WTC11 (cell line): ENCODE results near the gene FCGBP. TPM values are rescaled to one million over a fixed set of nuclear protein-coding genes. Genes with fewer than 3 reads are reported as not detected.

ENCODE experiments used
- ATAC-seq: fragments of 200-7000 bp; cut with Tn5 transposase; 2 replicates; pipeline ENCODE4 v1.10.0; 2021; ENCODE audit warnings: mild to moderate bottlenecking, moderate library complexity
- CTCF ChIA-PET: fragments of 300-600 bp; sonication (Branson Sonifier 250); formaldehyde crosslinking; loops from one replicate; lab custom pipeline; 2021; ENCODE audit warnings: antibody characterized with exemption; lab: Charles Lee
- POLR2A ChIA-PET: fragments of 350-600 bp; sonication (Branson Sonifier 250); formaldehyde crosslinking; loops from one replicate; lab custom pipeline; 2021; ENCODE audit warnings: antibody characterized with exemption; lab: Charles Lee
- DNase-seq: peaks from one replicate; pipeline ENCODE4 v3.0.0; 2021; ENCODE audit warnings: low spot score
- H3K27ac Mint-ChIP-seq: 2 replicates; pipeline ENCODE4 v1.8.0; 2021; ENCODE audit warnings: mixed read lengths
- H3K27me3 Mint-ChIP-seq: 2 replicates; pipeline ENCODE4 v1.8.0; 2021; ENCODE audit warnings: low read depth, mild to moderate bottlenecking, moderate library complexity, mixed read lengths
- H3K36me3 Mint-ChIP-seq: 2 replicates; pipeline ENCODE4 v1.8.0; 2021; ENCODE audit warnings: mixed read lengths
- H3K4me1 Mint-ChIP-seq: 2 replicates; pipeline ENCODE4 v1.8.0; 2022; ENCODE audit warnings: mixed read lengths
- H3K4me3 Mint-ChIP-seq: 2 replicates; pipeline ENCODE4 v1.8.0; 2021; ENCODE audit warnings: mild to moderate bottlenecking, moderate library complexity, mixed read lengths
- H3K9me3 Mint-ChIP-seq: 2 replicates; pipeline ENCODE4 v1.8.0; 2021; ENCODE audit warnings: mixed read lengths
- ARID4B ChIP-seq: sonication (generic); formaldehyde crosslinking; IDR thresholded peaks from 2 replicates; pipeline ENCODE4 v1.8.0; 2023; ENCODE audit warnings: missing genetic modification reagents, mild to moderate bottlenecking, borderline replicate concordance
- ATF1 ChIP-seq: sonication (generic); formaldehyde crosslinking; IDR thresholded peaks from 2 replicates; pipeline ENCODE4 v1.8.1; 2023; ENCODE audit warnings: mild to moderate bottlenecking, moderate library complexity, missing genetic modification reagents
- CBFB ChIP-seq: sonication (generic); formaldehyde crosslinking; IDR thresholded peaks from 2 replicates; pipeline ENCODE4 v1.8.1; 2022; ENCODE audit warnings: mild to moderate bottlenecking, low read depth, missing genetic modification reagents
- E2F5 ChIP-seq: sonication (generic); formaldehyde crosslinking; IDR thresholded peaks from 2 replicates; pipeline ENCODE4 v1.8.1; 2022; ENCODE audit warnings: mild to moderate bottlenecking, moderate library complexity, missing genetic modification reagents
- ESRRA ChIP-seq: sonication (generic); formaldehyde crosslinking; IDR thresholded peaks from 2 replicates; pipeline ENCODE4 v1.8.1; 2022; ENCODE audit warnings: mild to moderate bottlenecking, missing genetic modification reagents, borderline replicate concordance
- FOXP1 ChIP-seq: sonication (generic); formaldehyde crosslinking; IDR thresholded peaks from 2 replicates; pipeline ENCODE4 v1.8.0; 2022; ENCODE audit warnings: missing genetic modification reagents, mild to moderate bottlenecking, moderate library complexity, borderline replicate concordance
- MXD4 ChIP-seq: fragments of 250-450 bp; sonication (Bioruptor Pico); IDR thresholded peaks from 2 replicates; pipeline ENCODE4 v1.8.0; 2021; ENCODE audit warnings: mild to moderate bottlenecking, moderate library complexity, borderline replicate concordance
- NFATC4 ChIP-seq: fragments of 250-450 bp; sonication (Bioruptor Pico); IDR thresholded peaks from 2 replicates; pipeline ENCODE4 v1.9.0; 2021; ENCODE audit warnings: mild to moderate bottlenecking
- NR1H2 ChIP-seq: sonication (generic); formaldehyde crosslinking; IDR thresholded peaks from 2 replicates; pipeline ENCODE4 v1.9.0; 2021; ENCODE audit warnings: mild to moderate bottlenecking, moderate library complexity, missing genetic modification reagents
- NR3C1 ChIP-seq: sonication (generic); formaldehyde crosslinking; conservative IDR thresholded peaks from 2 replicates; pipeline ENCODE4 v1.8.1; 2023; ENCODE audit warnings: low read depth, mild to moderate bottlenecking, missing genetic modification reagents
- OVOL2 ChIP-seq: fragments of 250-450 bp; sonication (Bioruptor Pico); IDR thresholded peaks from 2 replicates; pipeline ENCODE4 v1.9.0; 2021; ENCODE audit warnings: mild to moderate bottlenecking, borderline replicate concordance
- RORB ChIP-seq: fragments of 250-450 bp; sonication (Bioruptor Pico); IDR thresholded peaks from 2 replicates; pipeline ENCODE4 v1.9.0; 2021; ENCODE audit warnings: mild to moderate bottlenecking
- SMAD4 ChIP-seq: sonication (generic); formaldehyde crosslinking; IDR thresholded peaks from 2 replicates; pipeline ENCODE4 v1.8.0; 2022; ENCODE audit warnings: mild to moderate bottlenecking, missing genetic modification reagents
- TEAD4 ChIP-seq: sonication (generic); formaldehyde crosslinking; IDR thresholded peaks from 2 replicates; pipeline ENCODE4 v1.8.0; 2022; ENCODE audit warnings: mild to moderate bottlenecking, missing genetic modification reagents
- ZNF121 ChIP-seq: sonication (generic); formaldehyde crosslinking; IDR thresholded peaks from 2 replicates; pipeline ENCODE4 v1.8.0; 2023; ENCODE audit warnings: missing genetic modification reagents
- ZNF396 ChIP-seq: fragments of 250-450 bp; sonication (Bioruptor Pico); IDR thresholded peaks from 2 replicates; pipeline ENCODE4 v1.8.0; 2021; ENCODE audit warnings: mild to moderate bottlenecking, moderate library complexity, borderline replicate concordance
- total RNA-seq: library from RNA; stranded (reverse); gene quantifications from 3 replicates; pipeline ENCODE4 v1.2.3, GENCODE V29; 2021
- TF ChIP-seq, protein P1 (sequence below): sonication (generic); formaldehyde crosslinking; IDR thresholded peaks from 2 replicates; pipeline ENCODE4 v1.8.1; 2023; ENCODE audit warnings: mild to moderate bottlenecking, missing genetic modification reagents
- TF ChIP-seq, protein P2 (sequence below): sonication (generic); formaldehyde crosslinking; IDR thresholded peaks from 2 replicates; pipeline ENCODE4 v1.8.1; 2023; ENCODE audit warnings: mild to moderate bottlenecking, missing genetic modification reagents, moderate library complexity
- TF ChIP-seq, protein P3 (sequence below): sonication (generic); formaldehyde crosslinking; IDR thresholded peaks from 2 replicates; pipeline ENCODE4 v1.8.0; 2022; ENCODE audit warnings: mild to moderate bottlenecking, missing genetic modification reagents
- TF ChIP-seq, protein P4 (sequence below): sonication (generic); formaldehyde crosslinking; IDR thresholded peaks from 2 replicates; pipeline ENCODE4 v1.8.1; 2022; ENCODE audit warnings: low read depth, missing genetic modification reagents, borderline replicate concordance

The FCGBP gene
- total RNA-seq, 1 experiment from 2014 or later, result 2.8 TPM

DNA sequence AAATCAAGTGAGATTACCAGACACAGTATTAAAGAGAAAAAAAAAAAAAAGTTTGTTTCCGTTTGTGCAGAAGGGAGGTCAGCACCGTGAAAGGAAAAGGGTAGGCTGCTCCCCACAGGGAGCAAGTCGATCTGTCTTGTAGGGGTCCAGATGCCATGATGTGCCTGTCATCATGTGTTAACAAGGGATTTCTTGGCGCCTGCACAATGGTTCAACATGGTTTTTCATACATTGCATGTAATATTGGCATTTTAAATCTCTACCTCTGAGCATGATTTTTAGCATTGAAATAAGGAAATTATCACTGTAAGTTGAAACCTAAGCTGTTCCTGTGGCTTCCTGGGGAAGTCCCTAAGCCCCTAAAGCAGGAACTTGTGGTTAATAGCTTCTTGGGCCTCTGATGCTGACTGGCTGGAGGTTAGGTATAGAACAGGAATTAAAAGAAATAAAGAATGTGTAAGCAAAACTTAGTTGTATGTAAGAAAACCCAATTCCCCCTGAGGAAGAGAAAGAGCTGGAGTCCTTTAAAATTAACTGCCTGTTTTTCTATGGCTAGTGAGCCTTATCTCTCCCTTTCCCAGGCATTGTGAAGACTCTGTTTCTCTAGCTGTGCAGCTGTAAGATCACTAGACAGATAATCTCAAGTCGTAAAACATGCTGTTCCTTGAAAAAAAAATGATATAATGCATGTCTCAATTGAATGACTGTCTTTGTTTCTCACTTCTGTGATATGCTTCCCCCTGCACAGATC lies 7.4 kb upstream of the FCGBP start:
- CTCF ChIA-PET, result interaction anchor here (0.8 kb wide), 1 partner anchor 9 kb away, joined by 3 read pairs; no protein-coding TSS in a partner anchor
- no peak for ATAC-seq
- no peaks in the 10 kb centered on the region for H3K27me3 Mint-ChIP-seq
- H3K27ac Mint-ChIP-seq, result no peak overlapping the region
- no peak overlapping the region for H3K4me3 Mint-ChIP-seq
- DNase-seq, result no peak
- H3K36me3 Mint-ChIP-seq, result no peaks in the 10 kb centered on the region
- POLR2A ChIA-PET, result no interaction called here
- H3K9me3 Mint-ChIP-seq, result no peaks in the 10 kb centered on the region
- 0 out of 2 replicates have a peak, but pooled peaks cover 12% of the 10 kb centered on the region for H3K4me1 Mint-ChIP-seq
- TF ChIP-seq MXD4 (no peak), ZNF121 (CRISPR knock-in tag) (no peak), ARID4B (CRISPR knock-in tag) (no peak), CBFB (CRISPR knock-in tag) (no peak), TEAD4 (CRISPR knock-in tag) (no peak), FOXP1 (CRISPR knock-in tag) (no peak), NR3C1 (no peak), ATF1 (CRISPR knock-in tag) (no peak), SMAD4 (CRISPR knock-in tag) (no peak), OVOL2 (CRISPR knock-in tag) (no peak), NFATC4 (CRISPR knock-in tag) (no peak), ZNF396 (no peak), NR1H2 (no peak), E2F5 (CRISPR knock-in tag) (no peak), RORB (no peak), ESRRA (CRISPR knock-in tag) (no peak)
- TF ChIP-seq, protein P1, sequence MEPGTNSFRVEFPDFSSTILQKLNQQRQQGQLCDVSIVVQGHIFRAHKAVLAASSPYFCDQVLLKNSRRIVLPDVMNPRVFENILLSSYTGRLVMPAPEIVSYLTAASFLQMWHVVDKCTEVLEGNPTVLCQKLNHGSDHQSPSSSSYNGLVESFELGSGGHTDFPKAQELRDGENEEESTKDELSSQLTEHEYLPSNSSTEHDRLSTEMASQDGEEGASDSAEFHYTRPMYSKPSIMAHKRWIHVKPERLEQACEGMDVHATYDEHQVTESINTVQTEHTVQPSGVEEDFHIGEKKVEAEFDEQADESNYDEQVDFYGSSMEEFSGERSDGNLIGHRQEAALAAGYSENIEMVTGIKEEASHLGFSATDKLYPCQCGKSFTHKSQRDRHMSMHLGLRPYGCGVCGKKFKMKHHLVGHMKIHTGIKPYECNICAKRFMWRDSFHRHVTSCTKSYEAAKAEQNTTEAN (CRISPR knock-in tag), result no peak
- TF ChIP-seq, protein P2, sequence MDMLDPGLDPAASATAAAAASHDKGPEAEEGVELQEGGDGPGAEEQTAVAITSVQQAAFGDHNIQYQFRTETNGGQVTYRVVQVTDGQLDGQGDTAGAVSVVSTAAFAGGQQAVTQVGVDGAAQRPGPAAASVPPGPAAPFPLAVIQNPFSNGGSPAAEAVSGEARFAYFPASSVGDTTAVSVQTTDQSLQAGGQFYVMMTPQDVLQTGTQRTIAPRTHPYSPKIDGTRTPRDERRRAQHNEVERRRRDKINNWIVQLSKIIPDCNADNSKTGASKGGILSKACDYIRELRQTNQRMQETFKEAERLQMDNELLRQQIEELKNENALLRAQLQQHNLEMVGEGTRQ (CRISPR knock-in tag), result no peak
- TF ChIP-seq, protein P3, sequence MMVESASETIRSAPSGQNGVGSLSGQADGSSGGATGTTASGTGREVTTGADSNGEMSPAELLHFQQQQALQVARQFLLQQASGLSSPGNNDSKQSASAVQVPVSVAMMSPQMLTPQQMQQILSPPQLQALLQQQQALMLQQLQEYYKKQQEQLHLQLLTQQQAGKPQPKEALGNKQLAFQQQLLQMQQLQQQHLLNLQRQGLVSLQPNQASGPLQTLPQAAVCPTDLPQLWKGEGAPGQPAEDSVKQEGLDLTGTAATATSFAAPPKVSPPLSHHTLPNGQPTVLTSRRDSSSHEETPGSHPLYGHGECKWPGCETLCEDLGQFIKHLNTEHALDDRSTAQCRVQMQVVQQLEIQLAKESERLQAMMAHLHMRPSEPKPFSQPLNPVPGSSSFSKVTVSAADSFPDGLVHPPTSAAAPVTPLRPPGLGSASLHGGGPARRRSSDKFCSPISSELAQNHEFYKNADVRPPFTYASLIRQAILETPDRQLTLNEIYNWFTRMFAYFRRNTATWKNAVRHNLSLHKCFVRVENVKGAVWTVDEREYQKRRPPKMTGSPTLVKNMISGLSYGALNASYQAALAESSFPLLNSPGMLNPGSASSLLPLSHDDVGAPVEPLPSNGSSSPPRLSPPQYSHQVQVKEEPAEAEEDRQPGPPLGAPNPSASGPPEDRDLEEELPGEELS (CRISPR knock-in tag), result no peak
- TF ChIP-seq, protein P4, sequence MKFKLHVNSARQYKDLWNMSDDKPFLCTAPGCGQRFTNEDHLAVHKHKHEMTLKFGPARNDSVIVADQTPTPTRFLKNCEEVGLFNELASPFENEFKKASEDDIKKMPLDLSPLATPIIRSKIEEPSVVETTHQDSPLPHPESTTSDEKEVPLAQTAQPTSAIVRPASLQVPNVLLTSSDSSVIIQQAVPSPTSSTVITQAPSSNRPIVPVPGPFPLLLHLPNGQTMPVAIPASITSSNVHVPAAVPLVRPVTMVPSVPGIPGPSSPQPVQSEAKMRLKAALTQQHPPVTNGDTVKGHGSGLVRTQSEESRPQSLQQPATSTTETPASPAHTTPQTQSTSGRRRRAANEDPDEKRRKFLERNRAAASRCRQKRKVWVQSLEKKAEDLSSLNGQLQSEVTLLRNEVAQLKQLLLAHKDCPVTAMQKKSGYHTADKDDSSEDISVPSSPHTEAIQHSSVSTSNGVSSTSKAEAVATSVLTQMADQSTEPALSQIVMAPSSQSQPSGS (CRISPR knock-in tag), result no peak
